Measurements from ENCODE around the gene TCF21. TPM values are rescaled to one million over a fixed set of nuclear protein-coding genes. Genes with fewer than 3 reads are reported as not detected.

The TCF21 gene
- total and polyA plus RNA-seq, 2 experiments from 2014 or later, result 0.17 to 0.19 TPM

DNA sequence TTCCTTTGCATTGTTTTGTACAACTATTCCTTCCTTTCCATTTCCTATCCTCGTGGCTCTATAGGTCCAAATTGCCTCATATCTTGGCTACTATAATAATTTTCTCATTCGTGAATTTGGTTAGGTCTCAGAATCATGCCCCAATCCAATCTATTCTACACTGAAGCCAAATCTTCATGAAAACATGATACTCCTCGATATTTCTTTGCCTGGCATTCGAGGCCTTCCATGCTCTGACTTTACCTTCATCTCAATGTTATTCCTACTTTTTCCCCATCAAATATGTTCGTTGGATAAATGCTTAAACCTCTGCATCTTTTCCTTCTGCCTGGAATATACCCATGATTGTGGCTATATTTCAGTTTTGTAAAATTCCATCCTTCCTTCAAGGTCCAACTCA, 30.4 kb downstream of the TCF21 start (continued):
- TF ChIP-seq, protein P1, sequence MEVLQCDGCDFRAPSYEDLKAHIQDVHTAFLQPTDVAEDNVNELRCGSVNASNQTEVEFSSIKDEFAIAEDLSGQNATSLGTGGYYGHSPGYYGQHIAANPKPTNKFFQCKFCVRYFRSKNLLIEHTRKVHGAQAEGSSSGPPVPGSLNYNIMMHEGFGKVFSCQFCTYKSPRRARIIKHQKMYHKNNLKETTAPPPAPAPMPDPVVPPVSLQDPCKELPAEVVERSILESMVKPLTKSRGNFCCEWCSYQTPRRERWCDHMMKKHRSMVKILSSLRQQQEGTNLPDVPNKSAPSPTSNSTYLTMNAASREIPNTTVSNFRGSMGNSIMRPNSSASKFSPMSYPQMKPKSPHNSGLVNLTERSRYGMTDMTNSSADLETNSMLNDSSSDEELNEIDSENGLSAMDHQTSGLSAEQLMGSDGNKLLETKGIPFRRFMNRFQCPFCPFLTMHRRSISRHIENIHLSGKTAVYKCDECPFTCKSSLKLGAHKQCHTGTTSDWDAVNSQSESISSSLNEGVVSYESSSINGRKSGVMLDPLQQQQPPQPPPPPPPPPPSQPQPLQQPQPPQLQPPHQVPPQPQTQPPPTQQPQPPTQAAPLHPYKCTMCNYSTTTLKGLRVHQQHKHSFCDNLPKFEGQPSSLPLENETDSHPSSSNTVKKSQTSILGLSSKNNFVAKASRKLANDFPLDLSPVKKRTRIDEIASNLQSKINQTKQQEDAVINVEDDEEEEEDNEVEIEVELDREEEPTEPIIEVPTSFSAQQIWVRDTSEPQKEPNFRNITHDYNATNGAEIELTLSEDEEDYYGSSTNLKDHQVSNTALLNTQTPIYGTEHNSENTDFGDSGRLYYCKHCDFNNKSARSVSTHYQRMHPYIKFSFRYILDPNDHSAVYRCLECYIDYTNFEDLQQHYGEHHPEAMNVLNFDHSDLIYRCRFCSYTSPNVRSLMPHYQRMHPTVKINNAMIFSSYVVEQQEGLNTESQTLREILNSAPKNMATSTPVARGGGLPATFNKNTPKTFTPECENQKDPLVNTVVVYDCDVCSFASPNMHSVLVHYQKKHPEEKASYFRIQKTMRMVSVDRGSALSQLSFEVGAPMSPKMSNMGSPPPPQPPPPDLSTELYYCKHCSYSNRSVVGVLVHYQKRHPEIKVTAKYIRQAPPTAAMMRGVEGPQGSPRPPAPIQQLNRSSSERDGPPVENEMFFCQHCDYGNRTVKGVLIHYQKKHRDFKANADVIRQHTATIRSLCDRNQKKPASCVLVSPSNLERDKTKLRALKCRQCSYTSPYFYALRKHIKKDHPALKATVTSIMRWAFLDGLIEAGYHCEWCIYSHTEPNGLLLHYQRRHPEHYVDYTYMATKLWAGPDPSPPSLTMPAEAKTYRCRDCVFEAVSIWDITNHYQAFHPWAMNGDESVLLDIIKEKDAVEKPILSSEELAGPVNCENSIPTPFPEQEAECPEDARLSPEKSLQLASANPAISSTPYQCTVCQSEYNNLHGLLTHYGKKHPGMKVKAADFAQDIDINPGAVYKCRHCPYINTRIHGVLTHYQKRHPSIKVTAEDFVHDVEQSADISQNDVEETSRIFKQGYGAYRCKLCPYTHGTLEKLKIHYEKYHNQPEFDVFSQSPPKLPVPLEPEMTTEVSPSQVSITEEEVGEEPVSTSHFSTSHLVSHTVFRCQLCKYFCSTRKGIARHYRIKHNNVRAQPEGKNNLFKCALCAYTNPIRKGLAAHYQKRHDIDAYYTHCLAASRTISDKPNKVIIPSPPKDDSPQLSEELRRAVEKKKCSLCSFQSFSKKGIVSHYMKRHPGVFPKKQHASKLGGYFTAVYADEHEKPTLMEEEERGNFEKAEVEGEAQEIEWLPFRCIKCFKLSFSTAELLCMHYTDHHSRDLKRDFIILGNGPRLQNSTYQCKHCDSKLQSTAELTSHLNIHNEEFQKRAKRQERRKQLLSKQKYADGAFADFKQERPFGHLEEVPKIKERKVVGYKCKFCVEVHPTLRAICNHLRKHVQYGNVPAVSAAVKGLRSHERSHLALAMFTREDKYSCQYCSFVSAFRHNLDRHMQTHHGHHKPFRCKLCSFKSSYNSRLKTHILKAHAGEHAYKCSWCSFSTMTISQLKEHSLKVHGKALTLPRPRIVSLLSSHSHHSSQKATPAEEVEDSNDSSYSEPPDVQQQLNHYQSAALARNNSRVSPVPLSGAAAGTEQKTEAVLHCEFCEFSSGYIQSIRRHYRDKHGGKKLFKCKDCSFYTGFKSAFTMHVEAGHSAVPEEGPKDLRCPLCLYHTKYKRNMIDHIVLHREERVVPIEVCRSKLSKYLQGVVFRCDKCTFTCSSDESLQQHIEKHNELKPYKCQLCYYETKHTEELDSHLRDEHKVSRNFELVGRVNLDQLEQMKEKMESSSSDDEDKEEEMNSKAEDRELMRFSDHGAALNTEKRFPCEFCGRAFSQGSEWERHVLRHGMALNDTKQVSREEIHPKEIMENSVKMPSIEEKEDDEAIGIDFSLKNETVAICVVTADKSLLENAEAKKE (CRISPR knock-in tag; IDR thresholded peaks at IDR 0.05), result no peak
- TF ChIP-seq EZH2 (IDR thresholded peaks at IDR 0.05; ENCODE audit: low read depth, unreplicated experiment), result no peak
- TF ChIP-seq JUNB (IDR thresholded peaks at IDR 0.05; ENCODE audit: unreplicated experiment), result no peak
- no peak for TF ChIP-seq NANOG (IDR thresholded peaks at IDR 0.05; ENCODE audit: borderline replicate concordance)
- TF ChIP-seq, protein P2, sequence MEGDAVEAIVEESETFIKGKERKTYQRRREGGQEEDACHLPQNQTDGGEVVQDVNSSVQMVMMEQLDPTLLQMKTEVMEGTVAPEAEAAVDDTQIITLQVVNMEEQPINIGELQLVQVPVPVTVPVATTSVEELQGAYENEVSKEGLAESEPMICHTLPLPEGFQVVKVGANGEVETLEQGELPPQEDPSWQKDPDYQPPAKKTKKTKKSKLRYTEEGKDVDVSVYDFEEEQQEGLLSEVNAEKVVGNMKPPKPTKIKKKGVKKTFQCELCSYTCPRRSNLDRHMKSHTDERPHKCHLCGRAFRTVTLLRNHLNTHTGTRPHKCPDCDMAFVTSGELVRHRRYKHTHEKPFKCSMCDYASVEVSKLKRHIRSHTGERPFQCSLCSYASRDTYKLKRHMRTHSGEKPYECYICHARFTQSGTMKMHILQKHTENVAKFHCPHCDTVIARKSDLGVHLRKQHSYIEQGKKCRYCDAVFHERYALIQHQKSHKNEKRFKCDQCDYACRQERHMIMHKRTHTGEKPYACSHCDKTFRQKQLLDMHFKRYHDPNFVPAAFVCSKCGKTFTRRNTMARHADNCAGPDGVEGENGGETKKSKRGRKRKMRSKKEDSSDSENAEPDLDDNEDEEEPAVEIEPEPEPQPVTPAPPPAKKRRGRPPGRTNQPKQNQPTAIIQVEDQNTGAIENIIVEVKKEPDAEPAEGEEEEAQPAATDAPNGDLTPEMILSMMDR (conservative IDR thresholded peaks at IDR 0.05; ENCODE audit: low read depth in 2 of 2), result no peak
- no peak for TF ChIP-seq EZH2phosphoT487 (IDR thresholded peaks at IDR 0.05; ENCODE audit: unreplicated experiment)
- no peak for TF ChIP-seq POLR2AphosphoS5 (IDR thresholded peaks at IDR 0.05; ENCODE audit: low read depth)
- TF ChIP-seq CREB1 (CRISPR knock-in tag; IDR thresholded peaks at IDR 0.05; ENCODE audit: low read depth), result no peak
- TF ChIP-seq ZNF114 (CRISPR knock-in tag; IDR thresholded peaks at IDR 0.05), result no peak
- TF ChIP-seq ZNF331 (CRISPR knock-in tag; IDR thresholded peaks at IDR 0.05; ENCODE audit: low read depth), result no peak
- TF ChIP-seq, protein P3, sequence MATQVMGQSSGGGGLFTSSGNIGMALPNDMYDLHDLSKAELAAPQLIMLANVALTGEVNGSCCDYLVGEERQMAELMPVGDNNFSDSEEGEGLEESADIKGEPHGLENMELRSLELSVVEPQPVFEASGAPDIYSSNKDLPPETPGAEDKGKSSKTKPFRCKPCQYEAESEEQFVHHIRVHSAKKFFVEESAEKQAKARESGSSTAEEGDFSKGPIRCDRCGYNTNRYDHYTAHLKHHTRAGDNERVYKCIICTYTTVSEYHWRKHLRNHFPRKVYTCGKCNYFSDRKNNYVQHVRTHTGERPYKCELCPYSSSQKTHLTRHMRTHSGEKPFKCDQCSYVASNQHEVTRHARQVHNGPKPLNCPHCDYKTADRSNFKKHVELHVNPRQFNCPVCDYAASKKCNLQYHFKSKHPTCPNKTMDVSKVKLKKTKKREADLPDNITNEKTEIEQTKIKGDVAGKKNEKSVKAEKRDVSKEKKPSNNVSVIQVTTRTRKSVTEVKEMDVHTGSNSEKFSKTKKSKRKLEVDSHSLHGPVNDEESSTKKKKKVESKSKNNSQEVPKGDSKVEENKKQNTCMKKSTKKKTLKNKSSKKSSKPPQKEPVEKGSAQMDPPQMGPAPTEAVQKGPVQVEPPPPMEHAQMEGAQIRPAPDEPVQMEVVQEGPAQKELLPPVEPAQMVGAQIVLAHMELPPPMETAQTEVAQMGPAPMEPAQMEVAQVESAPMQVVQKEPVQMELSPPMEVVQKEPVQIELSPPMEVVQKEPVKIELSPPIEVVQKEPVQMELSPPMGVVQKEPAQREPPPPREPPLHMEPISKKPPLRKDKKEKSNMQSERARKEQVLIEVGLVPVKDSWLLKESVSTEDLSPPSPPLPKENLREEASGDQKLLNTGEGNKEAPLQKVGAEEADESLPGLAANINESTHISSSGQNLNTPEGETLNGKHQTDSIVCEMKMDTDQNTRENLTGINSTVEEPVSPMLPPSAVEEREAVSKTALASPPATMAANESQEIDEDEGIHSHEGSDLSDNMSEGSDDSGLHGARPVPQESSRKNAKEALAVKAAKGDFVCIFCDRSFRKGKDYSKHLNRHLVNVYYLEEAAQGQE (IDR thresholded peaks at IDR 0.05; ENCODE audit: unreplicated experiment), result no peak

All from GM23338 (cell line).